CD4-positive, alpha-beta memory T cell (primary cell): ENCODE results near the gene FUCA1. TPM values are rescaled to one million over a fixed set of nuclear protein-coding genes. Genes with fewer than 3 reads are reported as not detected.
A peak's percentile ranks its signal among the peaks of the same experiment; 100 is the strongest.
"Not testable (repeated sequence)": the region's sequence is repeated elsewhere in the genome, so short reads cannot be mapped to it uniquely, and the experiment has no call there.

Experiments
- CTCF ChIA-PET: fragments of 350-600 bp; sonication (Branson Sonifier 250); formaldehyde crosslinking; loops from one replicate; lab custom pipeline; 2021; ENCODE audit warnings: inconsistent platforms; ENCODE audit not compliant: partially characterized antibody; lab: Charles Lee
- POLR2A ChIA-PET: fragments of 350-600 bp; sonication (Branson Sonifier 250); formaldehyde crosslinking; loops from one replicate; lab custom pipeline; 2021; ENCODE audit not compliant: partially characterized antibody; lab: Charles Lee
- DNase-seq, 5 donors: peaks; one replicate each; pipeline versions ENCODE4 v3.0.0 to v3.0.0-alpha.2; 2020 to 2022; ENCODE audit warnings: mixed read lengths in 1 of 5
- H3K27ac ChIP-seq: one replicate; pipeline ENCODE4 v1.7.0; 2013; ENCODE audit warnings: low read depth, low read length
- H3K27me3 ChIP-seq: 2 replicates; pipeline ENCODE4 v1.7.0; 2013; ENCODE audit warnings: mild to moderate bottlenecking, low read length, moderate library complexity; ENCODE audit not compliant: insufficient read depth
- H3K36me3 ChIP-seq: 2 replicates; pipeline ENCODE4 v1.7.0; 2013; ENCODE audit warnings: mild to moderate bottlenecking, low read length, moderate library complexity; ENCODE audit not compliant: insufficient read depth
- H3K4me1 ChIP-seq: 2 replicates; pipeline ENCODE4 v1.7.0; 2013; ENCODE audit warnings: mild to moderate bottlenecking, low read length, moderate library complexity; ENCODE audit not compliant: insufficient read depth
- H3K4me3 ChIP-seq, 2 donors: one replicate each; pipeline ENCODE4 v1.7.0; 2013; ENCODE audit warnings: low read length in 2 of 2, mild to moderate bottlenecking in 1 of 2
- H3K9me3 ChIP-seq, 2 donors: one replicate each; pipeline ENCODE4 v1.7.0; 2013; ENCODE audit warnings: low read length in 2 of 2, control low read depth in 1 of 2; ENCODE audit not compliant: control insufficient read depth in 1 of 2
- H3K27ac Mint-ChIP-seq, 7 donors: one replicate each; pipeline ENCODE4 v1.8.0; 2020 to 2021; ENCODE audit warnings: mixed read lengths in 7 of 7, mild to moderate bottlenecking in 6 of 7, inconsistent platforms in 3 of 7, moderate library complexity in 3 of 7
- H3K27me3 Mint-ChIP-seq, 2 donors: one replicate each; pipeline ENCODE4 v1.8.0; 2020 to 2021; ENCODE audit warnings: mixed read lengths in 2 of 2
- H3K36me3 Mint-ChIP-seq, 2 donors: one replicate each; pipeline ENCODE4 v1.8.0; 2020 to 2021; ENCODE audit warnings: mixed read lengths in 2 of 2, inconsistent platforms in 1 of 2, mild to moderate bottlenecking in 1 of 2
- H3K4me1 Mint-ChIP-seq, 4 donors: one replicate each; pipeline ENCODE4 v1.8.0; 2020 to 2021; ENCODE audit warnings: mixed read lengths in 4 of 4, mild to moderate bottlenecking in 1 of 4
- H3K4me3 Mint-ChIP-seq, 8 donors: one replicate each; pipeline ENCODE4 v1.8.0; 2020 to 2021; ENCODE audit warnings: mixed read lengths in 8 of 8, mild to moderate bottlenecking in 7 of 8, moderate library complexity in 6 of 8, inconsistent platforms in 3 of 8
- H3K9me3 Mint-ChIP-seq, 8 donors: one replicate each; pipeline ENCODE4 v1.8.0; 2020 to 2021; ENCODE audit warnings: mixed read lengths in 8 of 8, mild to moderate bottlenecking in 5 of 8, inconsistent platforms in 3 of 8, moderate library complexity in 1 of 8
- intact Hi-C: fragments of 100-400 bp; cut with micrococcal nuclease; formaldehyde crosslinking; loops from one replicate; pipeline ENCODE4 v1.15.1; 2023
- polyA plus RNA-seq, 2 donors: library from polyadenylated mRNA; unstranded; fragments of 300-500 nt; fragmentation: Illumina TruSeq; gene quantifications; one replicate each; pipeline ENCODE4 v1.2.3, GENCODE V29; 2021
- total RNA-seq, 2 experiments: library from RNA; stranded (reverse); gene quantifications; one replicate each; pipeline ENCODE4 v1.2.3, GENCODE V29; 2021

Gene FUCA1
- total and polyA plus RNA-seq, 4 experiments from 2014 or later, result 15.8 to 35.0 (median 25.0) TPM

DNA sequence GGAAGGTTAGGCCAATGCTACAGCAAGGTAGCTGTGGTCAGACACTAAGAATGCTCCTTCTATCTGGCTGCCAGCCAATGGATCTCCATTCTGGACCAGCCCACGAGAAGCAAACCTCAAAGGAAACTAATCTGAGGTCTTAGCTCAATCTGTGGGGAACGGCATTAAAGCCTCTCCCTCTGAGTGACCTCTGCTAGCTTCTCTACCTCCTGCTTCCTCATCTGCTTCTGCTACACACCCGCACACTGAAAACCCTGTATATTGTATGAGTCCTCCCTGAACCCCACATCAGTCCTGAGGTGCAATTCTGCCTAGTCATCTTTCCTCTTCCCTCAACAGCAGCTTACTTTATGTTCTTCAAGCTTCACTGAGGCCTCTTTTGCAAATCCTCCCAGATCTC, 60.6 kb downstream of the FUCA1 start:
- Histone ChIP-seq H3K27ac (no peak overlapping the region), H3K9me3 (no peaks in the 10 kb centered on the region), H3K4me1 (peaks cover 9% of the 10 kb centered on the region), H3K4me3 (no peak overlapping the region), H3K27me3 (no peaks in the 10 kb centered on the region), H3K36me3 (no peaks in the 10 kb centered on the region)
- Mint-ChIP-seq H3K4me3 (no peak overlapping the region), H3K4me1 (peaks cover 7 to 21% (median 17%) of the 10 kb centered on the region in 4 donors), H3K36me3 (peaks cover 20 to 29% of the 10 kb centered on the region in 2 donors), H3K27ac (peak overlapping the region in 4 of 7 donors; percentile 18 to 87 (median 48)), H3K9me3 (no peaks in the 10 kb centered on the region), H3K27me3 (no peaks in the 10 kb centered on the region)
- no peak for DNase-seq
- ChIA-PET CTCF (interaction anchor here (0.8 to 1.4 kb wide), 5 partner anchors 17 to 220 kb away, joined by 3 to 4 read pairs (median 3); no protein-coding TSS in a partner anchor), POLR2A (interaction anchor here (0.6 to 1.3 kb wide), 3 partner anchors 14 to 29 kb away, joined by 3 to 6 read pairs (median 4); partner anchors contain the start of genes HMGCL and PITHD1)
- intact Hi-C loops, result loop anchor here (10.0 kb wide), 1 partner anchor 147 kb away; the partner anchor contains the start of gene PNRC2

- intact Hi-C loops, result loop anchor here (10.0 kb wide), 1 partner anchor 149 kb away; the partner anchor contains the start of gene PNRC2
- DNase-seq, result no peak
- no peak overlapping the region for H3K4me3 ChIP-seq
- ChIA-PET POLR2A (interaction anchor here (1.2 kb wide), 1 partner anchor 19 kb away, joined by 6 read pairs; the partner anchor contains the start of gene HMGCL), CTCF (interaction anchor here (0.8 to 0.9 kb wide), 2 partner anchors 11 to 17 kb away, joined by 3 read pairs; no protein-coding TSS in a partner anchor)
- H3K9me3 ChIP-seq, result no peaks in the 10 kb centered on the region
- Mint-ChIP-seq H3K36me3 (peaks cover 17 to 22% of the 10 kb centered on the region in 2 donors), H3K27ac (peak overlapping the region in 3 of 7 donors; percentile 42 to 87 (median 79)), H3K9me3 (no peaks in the 10 kb centered on the region), H3K4me1 (peaks cover 8 to 31% (median 16%) of the 10 kb centered on the region in 4 donors), H3K4me3 (no peak overlapping the region), H3K27me3 (no peaks in the 10 kb centered on the region)
- H3K27ac ChIP-seq, result no peak overlapping the region
- peaks cover 16% of the 10 kb centered on the region for H3K4me1 ChIP-seq
- H3K36me3 ChIP-seq, result no peaks in the 10 kb centered on the region
- H3K27me3 ChIP-seq, result no peaks in the 10 kb centered on the region
These were observed 61.8 kb downstream of the FUCA1 start for GRCh38 chr1:23806280-23806679.

- no peaks in the 10 kb centered on the region for H3K27me3 Mint-ChIP-seq
- H3K36me3 Mint-ChIP-seq, result peaks cover 11 to 19% of the 10 kb centered on the region in 2 donors
- peak overlapping the region in 4 of 7 donors; percentile 37 to 77 (median 62) for H3K27ac Mint-ChIP-seq
- H3K4me1 Mint-ChIP-seq, result peaks cover 6 to 27% (median 14%) of the 10 kb centered on the region in 4 donors
- CTCF ChIA-PET, result interaction anchor here (1.5 kb wide), 1 partner anchor 33 kb away, joined by 5 read pairs; no protein-coding TSS in a partner anchor
- POLR2A ChIA-PET, result interaction anchor here (0.8 kb wide), 1 partner anchor 20 kb away, joined by 3 read pairs; the partner anchor contains the start of gene HMGCL
- H3K4me1 ChIP-seq, result peaks cover 17% of the 10 kb centered on the region
- H3K27ac ChIP-seq, result no peak overlapping the region
- DNase-seq, result no peak
- H3K9me3 ChIP-seq, result no peaks in the 10 kb centered on the region
- no peak overlapping the region for H3K4me3 ChIP-seq
- no peaks in the 10 kb centered on the region for H3K27me3 ChIP-seq
- no peaks in the 10 kb centered on the region for H3K36me3 ChIP-seq
- intact Hi-C loops, result loop anchor here (10.0 kb wide), 1 partner anchor 150 kb away; the partner anchor contains the start of gene PNRC2
- H3K9me3 Mint-ChIP-seq, result no peaks in the 10 kb centered on the region
- peak overlapping the region in 2 of 8 donors; percentile 10 to 23 for H3K4me3 Mint-ChIP-seq
These were observed 63.1 kb downstream of the FUCA1 start for GRCh38 chr1:23805025-23805424.

DNA sequence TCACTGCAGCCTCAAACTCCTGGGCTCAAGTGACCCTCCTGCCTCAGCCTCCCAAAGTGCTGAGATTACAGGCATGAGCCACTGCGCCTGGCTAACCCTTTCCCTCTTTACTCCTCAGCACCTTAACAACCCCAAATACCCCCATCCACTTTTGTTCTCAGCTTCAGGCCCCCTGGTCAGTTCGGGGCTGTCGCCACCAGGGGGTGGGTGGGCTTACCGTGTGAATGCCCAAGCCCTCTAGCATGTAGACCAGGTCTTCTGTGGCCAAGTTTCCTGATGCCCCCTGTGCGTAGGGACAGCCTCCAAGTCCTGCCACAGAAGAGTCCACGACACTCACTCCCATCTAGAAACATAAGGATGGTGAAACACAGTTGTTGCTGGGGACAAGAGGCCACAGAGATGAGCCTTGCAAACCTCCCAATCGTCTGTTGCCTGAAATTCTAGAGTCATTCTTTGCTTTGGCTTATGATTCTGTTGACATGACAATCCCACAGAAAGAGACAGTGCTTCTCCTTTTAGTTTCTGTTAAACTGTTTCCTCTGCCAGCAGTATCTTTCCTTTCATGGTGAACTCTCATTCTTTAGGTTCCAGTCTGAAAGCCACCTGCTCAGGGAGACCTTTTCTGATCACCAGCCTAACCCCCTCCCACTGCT, 63.8 kb downstream of the FUCA1 start:
- peak overlapping the region in 5 of 7 donors; percentile 32 to 62 (median 37) for H3K27ac Mint-ChIP-seq
- peak overlapping the region in 2 of 8 donors; percentile 24 to 35 for H3K4me3 Mint-ChIP-seq
- Histone ChIP-seq H3K36me3 (no peaks in the 10 kb centered on the region), H3K27ac (no peak overlapping the region), H3K27me3 (no peaks in the 10 kb centered on the region), H3K4me1 (peaks cover 18% of the 10 kb centered on the region), H3K9me3 (no peaks in the 10 kb centered on the region), H3K4me3 (no peak overlapping the region)
- no peaks in the 10 kb centered on the region for H3K27me3 Mint-ChIP-seq
- peaks cover 6 to 28% (median 16%) of the 10 kb centered on the region in 4 donors for H3K4me1 Mint-ChIP-seq
- POLR2A ChIA-PET, result interaction anchor here (5.6 kb wide), 1 partner anchor 21 kb away, joined by 51 read pairs; the partner anchor contains the start of gene HMGCL
- intact Hi-C loops, result loop anchor here (10.0 kb wide), 1 partner anchor 150 kb away; the partner anchor contains the start of gene PNRC2
- CTCF ChIA-PET, result interaction anchor here (1.5 kb wide), 1 partner anchor 32 kb away, joined by 5 read pairs; no protein-coding TSS in a partner anchor
- DNase-seq, result no peak
- no peaks in the 10 kb centered on the region for H3K9me3 Mint-ChIP-seq
- H3K36me3 Mint-ChIP-seq, result peaks cover 11 to 21% of the 10 kb centered on the region in 2 donors

- H3K27ac Mint-ChIP-seq, result peak overlapping the region in 6 of 7 donors; percentile 32 to 84 (median 44)
- H3K4me3 Mint-ChIP-seq, result no peak overlapping the region
- Histone ChIP-seq H3K9me3 (no peaks in the 10 kb centered on the region), H3K27ac (no peak overlapping the region), H3K4me1 (peaks cover 23% of the 10 kb centered on the region), H3K4me3 (no peak overlapping the region), H3K27me3 (no peaks in the 10 kb centered on the region), H3K36me3 (no peaks in the 10 kb centered on the region)
- no peaks in the 10 kb centered on the region for H3K27me3 Mint-ChIP-seq
- H3K9me3 Mint-ChIP-seq, result no peaks in the 10 kb centered on the region
- POLR2A ChIA-PET, result interaction anchor here (5.6 kb wide), 1 partner anchor 21 kb away, joined by 51 read pairs; the partner anchor contains the start of gene HMGCL
- peaks cover 8 to 35% (median 20%) of the 10 kb centered on the region in 4 donors for H3K4me1 Mint-ChIP-seq
- intact Hi-C loops, result loop anchor here (10.0 kb wide), 1 partner anchor 151 kb away; the partner anchor contains the start of gene PNRC2
- H3K36me3 Mint-ChIP-seq, result peaks cover 11 to 21% of the 10 kb centered on the region in 2 donors
- CTCF ChIA-PET, result no interaction called here
- DNase-seq, result no peak
These were observed 64.4 kb downstream of the FUCA1 start for GRCh38 chr1:23803674-23804073.

DNA sequence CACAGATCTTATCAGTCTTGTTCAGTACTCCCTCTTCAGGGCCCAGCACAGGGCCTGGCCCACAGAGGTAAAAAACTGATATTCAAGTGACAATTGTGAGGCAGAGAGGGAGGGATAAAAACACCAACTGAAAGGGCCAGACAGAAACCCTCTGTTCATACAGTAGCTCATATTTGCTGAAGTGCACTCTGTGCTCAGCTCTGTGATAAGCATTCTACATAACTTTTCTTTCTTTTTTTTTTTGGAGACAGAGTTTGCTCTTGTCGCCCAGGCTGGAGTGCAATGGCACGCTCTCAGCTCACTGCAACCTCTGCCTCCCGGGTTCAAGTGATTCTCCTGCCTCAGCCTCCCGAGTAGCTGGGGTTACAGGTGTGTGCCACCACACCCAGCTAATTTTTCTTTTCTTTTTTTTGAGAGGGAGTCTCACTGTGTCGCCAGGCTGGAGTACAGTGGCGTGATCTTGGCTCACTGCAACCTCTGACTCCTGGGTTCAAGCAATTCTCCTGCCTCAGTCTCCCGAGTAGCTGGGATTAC, 65.2 kb downstream of the FUCA1 start:
- not testable (repeated sequence) for H3K4me3 ChIP-seq, H3K9me3 ChIP-seq, H3K9me3 Mint-ChIP-seq, H3K27me3 ChIP-seq, DNase-seq, H3K27me3 Mint-ChIP-seq, H3K27ac ChIP-seq, H3K36me3 ChIP-seq
- H3K4me1 ChIP-seq, result peaks cover 23% of the 10 kb centered on the region
- intact Hi-C loops, result loop anchor here (10.0 kb wide), 1 partner anchor 152 kb away; the partner anchor contains the start of gene PNRC2
- ChIA-PET POLR2A (interaction anchor here (0.6 to 5.6 kb wide), 4 partner anchors 12 to 25 kb away, joined by 3 to 70 read pairs (median 55); partner anchors contain the start of genes HMGCL, LYPLA2 and PITHD1), CTCF (interaction anchor here (0.9 to 3.5 kb wide), 3 partner anchors 7 to 31 kb away, joined by 3 to 27 read pairs (median 3); no protein-coding TSS in a partner anchor)
- Mint-ChIP-seq H3K36me3 (peaks cover 10 to 21% of the 10 kb centered on the region in 2 donors), H3K27ac (peak overlapping the region; percentile 60 to 93 (median 82)), H3K4me3 (peak overlapping the region in 2 of 8 donors; percentile 9 to 10), H3K4me1 (peaks cover 8 to 38% (median 21%) of the 10 kb centered on the region in 4 donors)
